Measurements from ENCODE around the gene HINFP.
A peak's percentile ranks its signal among the peaks of the same experiment; 100 is the strongest.
"Not testable (repeated sequence)": the region's sequence is repeated elsewhere in the genome, so short reads cannot be mapped to it uniquely, and the experiment has no call there.

Gene HINFP

DNA sequence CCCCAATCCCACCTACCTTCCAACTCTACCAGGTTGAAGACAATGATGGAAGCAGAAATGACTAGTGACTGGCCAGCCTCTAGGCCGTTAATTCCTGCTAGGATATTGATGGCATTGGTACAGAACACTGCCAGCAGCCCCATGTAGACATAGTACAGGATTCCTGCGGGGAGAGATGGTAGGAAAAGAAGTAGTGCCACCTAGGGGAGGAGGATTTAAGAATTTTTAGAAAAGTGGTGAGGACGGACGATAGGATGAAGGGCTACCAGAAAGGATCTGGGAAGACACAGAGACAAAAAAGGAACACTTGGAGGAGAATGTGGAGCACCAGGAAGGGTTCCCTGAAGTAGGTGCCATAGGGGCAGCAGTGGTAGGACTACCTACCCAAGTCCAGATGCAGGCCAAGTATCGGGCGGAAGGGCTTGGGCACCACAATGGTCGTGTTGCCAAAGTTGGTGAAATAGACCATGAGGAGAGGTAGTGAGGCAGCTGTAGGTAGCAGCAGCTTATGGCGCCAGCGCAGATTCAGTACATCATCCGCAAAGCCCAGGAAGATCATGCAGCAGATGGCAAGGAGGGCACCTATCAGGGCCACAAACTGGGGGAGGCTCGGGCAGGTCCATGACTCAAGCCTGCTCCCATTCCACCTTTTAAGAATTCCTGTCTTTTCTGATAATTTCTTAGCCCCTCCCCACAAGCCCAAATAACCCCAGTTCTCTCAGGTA lies 21.0 kb upstream of the HINFP start:
- no peak for DNase-seq (ENCODE audit: low read depth)

DNA sequence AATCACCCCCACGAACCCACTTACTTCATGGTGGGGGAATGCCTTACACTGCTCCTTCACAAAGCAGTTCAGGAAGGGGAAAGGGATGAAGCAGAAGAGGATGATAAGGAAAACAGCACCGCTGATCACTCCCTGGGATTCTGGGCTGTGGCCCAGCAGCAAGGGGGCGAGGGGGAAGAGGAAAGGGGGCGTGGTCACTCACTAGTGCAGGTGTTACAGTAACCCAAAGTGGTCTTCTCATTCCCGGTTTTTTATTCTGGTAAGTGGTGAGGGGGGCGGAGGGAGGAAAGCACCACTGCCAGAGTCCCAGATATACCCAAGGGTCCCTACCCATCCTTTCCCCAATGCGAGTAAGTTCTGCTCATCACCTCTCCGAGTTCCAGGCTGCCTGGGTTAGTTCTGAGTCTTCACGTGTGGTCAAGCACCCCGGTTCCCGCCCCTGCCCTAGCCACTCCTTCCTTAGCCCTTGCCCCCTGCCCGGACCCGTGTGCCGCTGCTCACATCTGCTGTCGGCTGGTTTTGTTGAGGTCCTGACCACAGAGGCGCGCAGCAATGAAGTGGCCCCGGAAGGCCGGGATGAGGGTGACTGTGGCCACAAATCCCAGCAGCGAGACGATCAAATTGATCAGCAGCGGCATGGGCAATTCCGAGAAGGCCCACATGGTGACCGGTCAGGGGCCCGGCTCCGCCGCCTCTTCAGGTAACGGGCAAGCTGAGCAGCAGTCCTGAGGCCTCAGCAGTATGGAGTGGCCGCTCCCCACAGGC lies 20.2 kb upstream of the HINFP start:
- DNase-seq (ENCODE audit: low read depth): no peak

GRCh38 chr11:119101759-119102423 lies 19.5 kb upstream of the HINFP start, which contains the start of gene DPAGT1:
Gene DPAGT1, minus strand, starts transcription at chr11:119101853. Its CDS starts 198 bp downstream, at chr11:119101655.
- peak; percentile 76 for DNase-seq (ENCODE audit: low read depth)

DNA sequence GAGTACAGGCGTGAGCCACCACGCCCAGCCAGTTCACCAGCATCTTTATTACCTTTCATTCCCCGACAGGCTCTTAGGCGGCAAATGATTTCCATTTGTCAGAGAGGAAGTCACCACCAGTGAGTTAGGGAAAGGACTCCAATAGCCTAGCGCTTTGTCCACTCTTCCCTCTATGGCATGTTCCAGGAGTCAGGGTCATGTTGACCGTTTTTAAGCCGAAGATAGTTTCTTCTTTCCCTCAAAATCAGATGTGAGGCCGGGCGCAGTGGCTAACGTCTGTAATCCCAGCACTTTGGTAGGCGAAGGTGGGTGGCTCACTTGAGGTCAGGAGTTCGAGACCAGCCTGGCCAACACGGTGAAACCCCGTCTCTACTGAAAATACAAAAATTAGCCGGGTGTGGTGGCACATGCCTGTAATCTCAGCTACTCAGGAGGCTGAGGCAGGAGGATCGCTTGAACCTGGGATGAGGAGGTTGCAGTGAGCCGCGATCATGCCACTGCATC lies 18.2 kb upstream of the HINFP start:
- not testable (repeated sequence) for DNase-seq (ENCODE audit: low read depth)

- no peak for DNase-seq (ENCODE audit: low read depth)
These were observed 17.6 kb upstream of the HINFP start for GRCh38 chr11:119103793-119104192.

DNA sequence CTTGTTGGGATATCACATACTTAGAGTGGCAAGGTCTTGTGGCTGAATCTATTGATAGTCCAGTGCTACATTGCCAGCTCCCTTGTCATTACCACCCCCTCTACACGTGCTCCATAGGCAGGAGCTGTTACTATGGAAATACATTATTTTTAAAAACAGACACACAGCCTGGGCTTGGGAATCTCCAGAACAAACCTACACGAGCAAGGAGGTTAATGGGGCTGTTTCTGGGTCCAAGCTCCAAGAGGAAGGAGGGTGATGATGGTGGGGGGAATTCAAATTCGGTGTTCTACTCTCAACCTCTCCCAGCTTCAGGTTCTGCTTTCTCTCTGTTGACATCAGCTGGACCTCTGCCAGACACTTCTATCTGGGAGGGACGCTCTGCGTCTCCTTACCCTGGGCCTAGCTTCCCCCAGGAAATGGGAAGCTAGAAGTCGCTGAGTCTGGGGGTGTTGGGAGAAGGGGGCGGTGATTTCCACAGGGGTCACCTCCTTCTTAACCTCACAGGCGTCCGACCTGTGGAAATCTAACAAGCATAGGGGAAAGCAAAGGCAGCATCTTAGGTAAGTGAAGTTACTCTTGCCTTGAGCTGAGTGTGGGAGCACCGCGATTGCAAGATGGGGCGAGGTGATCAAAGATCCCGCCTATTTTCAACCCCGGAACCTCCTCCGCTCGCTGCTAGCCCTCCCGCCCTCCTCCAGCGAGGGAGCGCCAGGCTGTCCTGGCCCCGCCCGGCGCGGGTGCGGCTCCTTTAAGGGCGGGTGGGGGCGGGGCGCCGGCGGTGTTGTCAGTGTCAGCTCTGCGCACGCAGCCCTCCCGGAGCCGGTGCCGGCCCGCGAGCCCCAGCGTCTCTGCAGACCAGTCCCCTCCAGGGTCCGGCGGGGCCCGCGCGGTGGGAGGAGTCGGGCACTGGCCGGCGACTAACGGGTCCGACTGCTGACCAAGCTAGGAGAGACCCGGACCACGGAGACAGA lies 14.5 kb upstream of the HINFP start, which contains the start of gene C2CD2L:
TSS of gene C2CD2L (plus strand) at position 781 of the 974 bp plus-strand sequence. CDS start 398 bp downstream, outside the sequence.
- peak; percentile 88 for DNase-seq (ENCODE audit: low read depth)

- no peak for DNase-seq (ENCODE audit: low read depth)
These were observed 13.7 kb upstream of the HINFP start for GRCh38 chr11:119107538-119108145.

GRCh38 chr11:119108146-119108856 lies 13.1 kb upstream of the HINFP start:
- DNase-seq (ENCODE audit: low read depth): no peak

DNA sequence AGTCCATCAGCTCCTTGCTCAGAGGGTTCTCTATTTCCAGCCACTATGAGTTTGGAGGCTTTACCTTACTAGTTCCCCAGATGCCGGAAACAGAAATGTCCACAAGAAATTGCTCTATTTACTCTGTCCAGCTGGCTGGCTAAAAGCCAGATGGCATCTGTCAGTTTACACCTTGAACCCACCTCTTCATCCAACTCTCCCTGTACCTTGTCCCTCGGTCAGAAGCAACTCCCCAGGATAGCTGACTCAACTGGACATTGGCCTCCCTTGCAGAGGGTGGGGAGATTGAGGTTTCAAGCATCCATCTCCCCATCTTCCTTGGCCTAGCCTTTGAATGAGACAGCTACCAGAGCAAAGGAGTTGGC lies 12.5 kb upstream of the HINFP start:
- DNase-seq (ENCODE audit: low read depth): no peak

DNA sequence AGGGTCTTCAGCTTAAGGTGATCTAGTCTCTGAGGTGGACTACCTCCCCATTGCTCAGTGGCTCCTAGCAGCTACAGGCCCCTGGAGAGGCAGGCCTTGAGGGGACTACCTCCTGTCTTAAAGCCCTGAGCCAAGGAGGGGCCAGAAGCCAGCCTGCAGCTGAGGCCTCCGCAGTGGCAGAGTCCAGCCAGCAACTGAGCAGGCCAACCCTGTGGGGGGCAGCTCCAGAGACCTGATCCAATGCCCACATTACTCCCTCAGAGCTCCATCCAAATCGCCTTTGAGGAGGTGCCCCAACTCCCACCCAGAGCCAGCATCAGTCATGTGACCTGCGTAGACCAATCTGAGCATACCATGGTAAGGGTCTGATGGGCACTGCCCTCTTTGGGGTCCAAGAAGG lies 11.5 kb upstream of the HINFP start:
- no peak for DNase-seq (ENCODE audit: low read depth)

DNA sequence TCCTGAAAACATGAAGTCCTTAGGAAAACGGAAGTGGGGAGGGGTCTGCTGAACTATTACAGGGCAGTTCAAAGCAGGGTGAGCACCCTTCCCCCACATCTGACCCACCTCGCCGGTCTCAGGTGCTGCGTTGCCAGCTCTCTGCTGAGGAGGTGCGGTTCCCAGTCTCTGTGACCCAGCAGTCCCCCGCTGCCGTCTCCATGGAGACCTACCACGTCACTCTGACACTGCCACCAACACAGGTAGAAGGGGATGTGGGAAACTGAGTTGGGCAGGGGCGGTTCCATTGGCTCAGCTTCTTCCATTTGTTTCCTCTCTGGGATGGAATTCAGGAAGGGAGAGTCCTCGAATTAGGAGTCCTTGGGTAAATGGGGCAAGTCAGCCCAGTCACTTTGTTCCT lies 10.9 kb upstream of the HINFP start:
- no peak for DNase-seq (ENCODE audit: low read depth)

DNA sequence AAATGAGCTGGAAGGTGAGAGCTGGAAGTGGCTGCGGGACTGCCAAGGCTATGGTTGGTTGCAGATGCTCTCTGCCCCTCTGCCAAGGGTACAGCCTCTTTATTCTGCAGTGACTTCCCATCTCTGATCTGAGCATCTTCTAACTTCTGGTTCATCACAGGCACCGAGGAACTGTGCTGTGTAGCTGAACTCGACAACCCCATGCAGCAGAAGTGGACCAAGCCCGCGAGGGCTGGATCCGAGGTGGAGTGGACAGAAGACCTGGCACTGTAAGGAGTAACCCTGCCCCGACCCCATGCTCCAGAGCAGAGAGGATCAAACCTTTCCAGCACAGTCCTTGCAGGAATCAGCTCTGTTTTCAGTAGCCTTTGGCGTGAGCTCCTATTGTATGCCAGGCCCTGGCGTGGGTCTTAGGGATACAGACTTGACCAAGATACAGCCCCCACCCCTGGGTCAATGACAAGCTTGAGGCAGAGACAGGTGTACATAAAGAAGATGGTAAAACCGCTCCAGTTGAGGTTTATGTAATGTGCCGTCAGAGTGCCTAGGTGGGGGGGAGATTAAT lies 9.9 kb upstream of the HINFP start:
- no peak for DNase-seq (ENCODE audit: low read depth)

- DNase-seq (ENCODE audit: low read depth): no peak
These were observed 8.9 kb upstream of the HINFP start for GRCh38 chr11:119112314-119113020.

DNA sequence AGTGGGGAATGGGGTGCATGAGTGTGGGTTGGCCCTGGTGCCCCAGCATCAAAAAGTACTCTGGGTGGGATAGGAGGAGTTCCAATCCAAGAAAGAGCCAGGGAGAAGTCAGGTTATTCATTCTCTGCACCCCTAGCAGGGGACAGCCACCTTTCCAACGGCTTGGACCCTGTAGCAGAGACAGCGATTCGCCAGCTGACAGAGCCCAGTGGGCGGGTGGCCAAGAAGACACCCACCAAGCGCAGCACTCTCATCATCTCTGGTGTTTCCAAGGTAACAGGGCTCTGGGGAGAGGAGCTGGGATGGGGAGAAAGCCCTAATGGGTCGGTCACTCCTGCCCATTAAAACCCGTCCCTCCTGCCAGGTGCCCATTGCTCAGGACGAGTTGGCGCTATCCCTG lies 7.7 kb upstream of the HINFP start:
- no peak for DNase-seq (ENCODE audit: low read depth)

GRCh38 chr11:119114351-119114750 lies 7.0 kb upstream of the HINFP start:
- DNase-seq (ENCODE audit: low read depth): no peak

DNA sequence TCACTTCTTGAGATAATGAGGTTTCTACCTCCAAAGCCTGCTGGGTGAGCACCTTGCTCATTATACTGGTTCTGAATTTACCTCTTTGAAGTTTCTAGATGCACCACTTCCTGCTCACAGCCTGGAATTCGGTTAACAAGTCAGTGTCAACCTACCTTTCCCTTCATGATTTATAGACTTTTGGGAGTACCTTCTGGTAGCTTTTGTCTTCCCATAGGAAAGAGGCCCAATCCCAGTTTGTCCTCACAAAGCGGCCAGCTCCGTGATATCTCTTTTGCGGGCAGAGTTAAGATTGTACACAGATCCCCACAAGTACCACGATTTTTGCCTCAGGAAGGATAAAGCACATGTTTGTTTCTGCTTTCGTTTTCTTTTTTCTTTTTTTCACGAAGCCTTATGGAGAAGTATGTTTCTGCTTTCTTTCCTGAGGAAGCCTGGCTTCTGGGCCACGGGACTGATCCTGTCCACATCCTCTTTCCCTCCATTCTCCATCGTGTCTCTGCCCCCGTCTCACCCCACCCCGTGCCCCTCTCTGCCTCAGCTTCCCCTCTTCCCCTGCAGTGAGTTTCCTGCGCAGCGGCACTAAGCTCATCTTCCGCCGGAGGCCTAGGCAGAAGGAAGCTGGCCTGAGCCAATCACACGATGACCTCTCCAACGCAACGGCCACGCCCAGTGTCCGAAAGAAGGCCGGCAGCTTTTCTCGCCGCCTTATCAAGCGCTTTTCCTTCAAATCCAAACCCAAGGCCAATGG lies 5.7 kb upstream of the HINFP start:
- DNase-seq (ENCODE audit: low read depth): no peak

DNA sequence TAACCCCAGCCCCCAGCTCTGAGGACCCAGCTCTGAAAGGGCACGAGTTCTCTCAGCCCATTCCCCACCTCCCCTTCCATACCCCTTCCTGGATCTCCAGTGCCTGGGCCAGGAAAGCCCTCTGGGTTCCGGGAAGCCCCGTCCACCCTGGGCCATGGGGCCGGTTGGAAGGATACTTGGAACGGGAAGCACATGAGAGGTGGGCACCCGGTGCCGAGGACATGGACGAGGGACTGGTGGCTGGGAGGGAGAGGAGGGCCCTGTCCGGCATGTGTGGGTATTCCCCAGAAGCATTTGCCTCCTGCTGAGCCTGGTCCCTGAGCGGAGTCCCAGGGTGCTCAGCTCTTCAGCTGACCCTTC lies 5.2 kb upstream of the HINFP start:
- DNase-seq (ENCODE audit: low read depth): no peak

DNA sequence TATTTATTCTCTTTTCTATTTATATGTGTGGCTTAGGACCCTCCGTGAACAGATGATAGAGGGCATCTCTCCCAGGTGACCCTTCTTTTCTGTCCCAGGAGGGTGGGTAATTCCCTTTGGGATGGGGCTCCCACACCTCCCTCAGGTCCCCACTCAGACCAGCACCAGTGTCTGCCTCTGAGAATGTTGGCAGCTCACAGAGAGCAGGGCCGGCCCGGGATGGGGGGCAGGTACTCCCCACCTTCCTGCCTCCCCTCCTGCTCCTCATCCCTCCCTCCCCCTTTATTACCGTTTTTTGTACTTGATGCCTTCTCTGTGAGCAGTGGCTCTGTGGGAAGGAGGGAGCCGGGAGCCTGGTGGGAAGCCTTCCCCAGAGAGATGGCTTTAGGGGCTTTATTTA lies 4.8 kb upstream of the HINFP start:
- DNase-seq (ENCODE audit: low read depth): no peak
